GM12865 (cell line): ENCODE results near the gene LHFPL6.

Experiments used
- DNase-seq: peaks from one replicate; pipeline ENCODE4 v3.0.0; 2010; ENCODE audit warnings: low read depth
- H3K4me3 ChIP-seq: 2 replicates; pipeline ENCODE4 v1.5.1; 2011; ENCODE audit warnings: mild to moderate bottlenecking, low read depth, low read length, control low read depth
- TF ChIP-seq, protein P1 (sequence below): IDR thresholded peaks from 2 replicates; pipeline ENCODE4 v1.5.1; 2011; ENCODE audit warnings: low read length, control low read depth, low read depth, inconsistent platforms; ENCODE audit not compliant: insufficient read depth; ENCODE audit errors: missing control alignments

The LHFPL6 gene

GRCh38 chr13:39602614-39603366 lies at the start of gene LHFPL6:
Gene LHFPL6 (minus strand): TSS chr13:39603193.
- peak; percentile 81 for DNase-seq
- peak within 1 kb of the TSS; percentile 71 for H3K4me3 ChIP-seq
- TF ChIP-seq, protein P1, sequence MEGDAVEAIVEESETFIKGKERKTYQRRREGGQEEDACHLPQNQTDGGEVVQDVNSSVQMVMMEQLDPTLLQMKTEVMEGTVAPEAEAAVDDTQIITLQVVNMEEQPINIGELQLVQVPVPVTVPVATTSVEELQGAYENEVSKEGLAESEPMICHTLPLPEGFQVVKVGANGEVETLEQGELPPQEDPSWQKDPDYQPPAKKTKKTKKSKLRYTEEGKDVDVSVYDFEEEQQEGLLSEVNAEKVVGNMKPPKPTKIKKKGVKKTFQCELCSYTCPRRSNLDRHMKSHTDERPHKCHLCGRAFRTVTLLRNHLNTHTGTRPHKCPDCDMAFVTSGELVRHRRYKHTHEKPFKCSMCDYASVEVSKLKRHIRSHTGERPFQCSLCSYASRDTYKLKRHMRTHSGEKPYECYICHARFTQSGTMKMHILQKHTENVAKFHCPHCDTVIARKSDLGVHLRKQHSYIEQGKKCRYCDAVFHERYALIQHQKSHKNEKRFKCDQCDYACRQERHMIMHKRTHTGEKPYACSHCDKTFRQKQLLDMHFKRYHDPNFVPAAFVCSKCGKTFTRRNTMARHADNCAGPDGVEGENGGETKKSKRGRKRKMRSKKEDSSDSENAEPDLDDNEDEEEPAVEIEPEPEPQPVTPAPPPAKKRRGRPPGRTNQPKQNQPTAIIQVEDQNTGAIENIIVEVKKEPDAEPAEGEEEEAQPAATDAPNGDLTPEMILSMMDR: peak; percentile 19

GRCh38 chr13:39646122-39646521 lies 43.1 kb upstream of the LHFPL6 start:
- DNase-seq: no peak
- H3K4me3 ChIP-seq: no peak overlapping the region
- TF ChIP-seq, protein P1: no peak

DNA sequence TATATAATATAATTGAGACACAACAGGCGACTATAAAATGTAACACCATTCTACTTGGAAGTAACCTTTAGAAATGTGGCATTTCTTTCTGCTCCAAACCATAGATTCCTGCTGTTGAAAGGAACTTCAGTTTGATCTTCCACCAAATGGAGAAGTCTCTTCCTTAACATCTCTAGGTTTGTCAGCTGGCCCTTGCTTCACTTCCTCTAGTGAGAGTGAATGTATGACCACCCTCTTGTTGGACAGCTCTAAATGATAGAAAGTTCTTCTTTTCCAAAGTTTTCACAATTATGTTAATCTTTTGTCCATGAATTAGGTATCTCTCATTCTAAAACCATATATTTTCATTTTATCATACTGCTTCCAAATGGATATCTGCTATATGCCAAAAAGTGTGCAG lies 38.7 kb upstream of the LHFPL6 start:
- DNase-seq: no peak
- TF ChIP-seq, protein P1: no peak

DNA sequence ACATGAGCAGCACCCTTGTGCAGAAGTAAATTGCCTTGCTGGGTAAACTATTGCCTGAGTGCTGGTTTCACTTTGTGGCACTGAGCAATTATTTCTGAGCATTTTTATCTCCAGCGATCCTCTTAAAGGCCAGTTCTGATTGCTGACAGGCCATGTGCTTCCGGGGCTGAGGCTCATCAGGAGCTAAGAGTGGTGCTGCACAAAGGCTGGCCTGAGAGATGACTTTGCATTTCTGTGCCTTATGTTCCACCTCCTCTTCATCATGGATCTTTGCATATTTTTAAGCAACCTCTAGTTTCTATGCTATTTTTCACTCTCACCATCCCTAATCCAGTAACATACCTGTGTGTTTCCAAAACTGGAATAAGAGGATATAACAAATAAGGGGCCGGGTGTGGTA lies 34.9 kb upstream of the LHFPL6 start:
- DNase-seq: no peak
- no peak overlapping the region for H3K4me3 ChIP-seq
- TF ChIP-seq, protein P1: no peak

More for the DNA sequence above, 38.7 kb upstream of the LHFPL6 start:
- H3K4me3 ChIP-seq: no peak overlapping the region

- H3K4me3 ChIP-seq: no peak overlapping the region
- DNase-seq: no peak
- TF ChIP-seq, protein P1: no peak
These were observed 32.6 kb upstream of the LHFPL6 start for GRCh38 chr13:39635564-39635963.

DNA sequence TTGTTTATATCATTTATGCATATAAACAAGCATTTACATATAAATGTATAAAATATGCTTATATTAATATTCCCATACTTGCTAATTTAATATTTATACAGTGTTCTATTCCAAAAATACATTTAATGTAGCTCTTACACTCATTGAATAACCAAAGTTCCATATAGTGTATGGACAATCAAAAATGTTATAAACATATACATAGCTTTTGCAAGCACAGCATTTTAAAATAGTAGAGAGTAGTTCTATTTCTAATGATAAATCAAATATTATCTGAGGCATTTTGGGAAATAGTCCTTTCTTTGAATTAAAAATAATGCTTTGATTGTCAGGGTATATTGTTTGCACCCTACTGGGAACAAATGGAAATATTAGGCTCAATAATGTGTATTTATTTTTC lies 30.0 kb upstream of the LHFPL6 start:
- no peak for DNase-seq
- no peak overlapping the region for H3K4me3 ChIP-seq
- TF ChIP-seq, protein P1: no peak

DNA sequence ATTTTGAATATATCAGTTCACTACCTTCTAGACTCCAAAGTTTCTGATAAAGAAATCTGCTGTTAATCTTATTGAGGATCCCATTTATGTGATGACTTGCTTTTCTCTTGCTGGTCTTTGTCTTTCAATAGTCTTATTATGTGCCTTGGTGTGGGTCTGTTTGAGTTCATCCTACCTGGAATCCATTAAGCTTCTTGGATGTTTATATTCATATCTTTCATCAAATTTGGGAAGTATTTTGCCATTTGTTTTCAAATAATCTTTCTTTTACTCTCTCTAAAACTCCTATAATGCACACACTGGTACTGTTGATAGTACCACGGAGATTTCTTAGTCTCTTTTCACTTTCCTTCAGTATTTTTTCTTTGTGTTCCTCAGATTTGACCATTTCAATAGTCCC lies 28.3 kb upstream of the LHFPL6 start:
- no peak overlapping the region for H3K4me3 ChIP-seq
- no peak for DNase-seq
- TF ChIP-seq, protein P1: no peak
